Measurements from ENCODE around the gene ANXA6.

DNA sequence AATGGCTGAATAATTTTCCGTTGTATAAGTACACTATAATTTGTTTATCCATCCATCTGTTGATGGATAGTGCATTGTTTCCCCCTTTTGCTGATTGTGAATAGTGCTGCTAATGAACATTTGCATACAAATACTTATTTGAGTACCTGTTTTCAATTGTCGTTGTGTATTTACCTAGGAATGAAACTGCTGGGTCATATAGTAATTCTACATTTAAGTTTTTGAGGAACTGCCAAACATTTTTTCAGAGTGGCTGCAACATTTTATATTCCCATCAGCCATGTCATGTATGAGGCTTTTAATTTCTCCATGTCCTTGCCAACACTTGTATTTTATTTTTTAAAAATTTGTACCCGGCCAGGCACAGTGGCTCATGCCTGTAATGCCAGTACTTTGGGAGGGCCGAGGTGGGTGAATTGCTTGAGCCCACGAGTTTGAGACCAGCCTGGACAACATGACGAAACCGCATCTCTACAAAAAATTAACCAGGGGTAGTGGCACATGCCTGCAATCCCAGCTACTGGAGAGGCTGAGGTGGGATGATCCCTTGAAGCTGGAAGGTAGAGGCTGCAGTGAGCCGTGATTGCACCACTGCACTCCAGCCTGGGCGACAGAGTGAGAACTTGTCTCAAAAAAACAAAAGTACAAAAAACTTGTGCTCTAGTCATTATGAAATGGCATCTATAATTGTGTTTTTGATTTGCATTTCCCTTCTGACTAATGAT is 2.2 kb upstream of the ANXA6 start:
- TF ChIP-seq, protein P1, sequence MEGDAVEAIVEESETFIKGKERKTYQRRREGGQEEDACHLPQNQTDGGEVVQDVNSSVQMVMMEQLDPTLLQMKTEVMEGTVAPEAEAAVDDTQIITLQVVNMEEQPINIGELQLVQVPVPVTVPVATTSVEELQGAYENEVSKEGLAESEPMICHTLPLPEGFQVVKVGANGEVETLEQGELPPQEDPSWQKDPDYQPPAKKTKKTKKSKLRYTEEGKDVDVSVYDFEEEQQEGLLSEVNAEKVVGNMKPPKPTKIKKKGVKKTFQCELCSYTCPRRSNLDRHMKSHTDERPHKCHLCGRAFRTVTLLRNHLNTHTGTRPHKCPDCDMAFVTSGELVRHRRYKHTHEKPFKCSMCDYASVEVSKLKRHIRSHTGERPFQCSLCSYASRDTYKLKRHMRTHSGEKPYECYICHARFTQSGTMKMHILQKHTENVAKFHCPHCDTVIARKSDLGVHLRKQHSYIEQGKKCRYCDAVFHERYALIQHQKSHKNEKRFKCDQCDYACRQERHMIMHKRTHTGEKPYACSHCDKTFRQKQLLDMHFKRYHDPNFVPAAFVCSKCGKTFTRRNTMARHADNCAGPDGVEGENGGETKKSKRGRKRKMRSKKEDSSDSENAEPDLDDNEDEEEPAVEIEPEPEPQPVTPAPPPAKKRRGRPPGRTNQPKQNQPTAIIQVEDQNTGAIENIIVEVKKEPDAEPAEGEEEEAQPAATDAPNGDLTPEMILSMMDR (IDR thresholded peaks at IDR 0.05), result no peak
- no peak for TF ChIP-seq POLR2A (IDR thresholded peaks at IDR 0.05)

Data from esophagus squamous epithelium (tissue), 4 donors.